Measurements from ENCODE around the gene CCBE1. TPM values are rescaled to one million over a fixed set of nuclear protein-coding genes. Genes with fewer than 3 reads are reported as not detected.

The CCBE1 gene
- total and polyA plus RNA-seq, 9 of the 15 experiments (the other 6 are each of a cell fraction or from before 2014, with no cell fraction given): 0.20 TPM; not detected in 8

DNA sequence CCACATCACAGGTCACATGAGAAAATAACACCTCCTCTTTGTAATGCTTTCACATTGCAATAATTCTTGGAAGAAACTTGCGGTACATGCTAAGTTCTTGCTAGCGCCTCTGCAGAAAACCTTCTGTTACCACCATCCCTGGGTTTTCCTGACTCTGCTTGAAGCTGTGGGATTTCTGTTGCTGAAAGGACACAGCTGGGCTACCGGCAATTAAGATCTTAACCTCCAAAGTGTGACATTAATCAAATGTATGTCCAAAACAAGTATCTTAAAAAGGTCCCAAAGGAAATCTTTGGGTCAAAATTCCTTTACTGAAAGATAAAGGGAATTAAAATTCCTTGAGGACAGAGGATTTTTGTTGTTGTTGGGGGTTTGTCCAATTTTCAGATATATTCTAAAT, 7.5 kb downstream of the CCBE1 start:
- BruUV-seq (replicated peaks): no TSS peak
- H3K36me3 ChIP-seq (ENCODE audit: control insufficient read depth, insufficient read depth, low read length): no peaks in the 10 kb centered on the region
- no peak overlapping the region for H3K27ac ChIP-seq (ENCODE audit: extremely low read depth, low read depth, low read length)
- ChIA-PET POLR2A (no interaction called here), CTCF (ENCODE audit: low intra/inter-chr PET ratio) (no interaction called here)
- in situ Hi-C loops (cut with MboI) (no loop called here), intact Hi-C loops (cut with micrococcal nuclease) (no loop called here)
- 0% methylated on average over 3 of the region's 3 CpGs for WGBS (ENCODE audit: insufficient coverage, low coverage, missing lambda C conversion rate)
- H3K79me2 ChIP-seq (ENCODE audit: control insufficient read depth, insufficient read depth, low read length): no peaks in the 10 kb centered on the region
- no peak for DNase-seq (ENCODE audit: extremely low read depth in 1 of 4, low spot score in 3 of 4)
- no peak overlapping the region for H2AFZ ChIP-seq (ENCODE audit: low read depth, low read length)
- H3K4me2 ChIP-seq (ENCODE audit: insufficient read depth, low read length): no peak overlapping the region
- no peak for FAIRE-seq
- no peaks in the 10 kb centered on the region for H3K27me3 ChIP-seq (ENCODE audit: control insufficient read depth in 2 of 2, insufficient read depth in 2 of 2, low read length in 2 of 2)
- no peaks in the 10 kb centered on the region for H3K4me1 ChIP-seq (replicated peaks in 1 of 2; ENCODE audit: control insufficient read depth in 2 of 2, insufficient read depth in 2 of 2, low read length in 2 of 2)
- no peak overlapping the region for H3K9ac ChIP-seq (ENCODE audit: insufficient read depth in 1 of 2, low read depth in 2 of 2, low read length in 2 of 2)
- no peak overlapping the region for H3K4me3 ChIP-seq
- H3K9me1 ChIP-seq (ENCODE audit: control insufficient read depth, insufficient read depth, low read length): no peaks in the 10 kb centered on the region
- ATAC-seq: no peak
- H3K9me3 ChIP-seq (replicated peaks; ENCODE audit: control insufficient read depth, insufficient read depth, low read depth, low read length): no peaks in the 10 kb centered on the region
- H4K20me1 ChIP-seq (replicated peaks; ENCODE audit: control insufficient read depth, insufficient read depth, low read length): no peaks in the 10 kb centered on the region
- TF ChIP-seq SNIP1 (IDR thresholded peaks at IDR 0.05; ENCODE audit: low read depth) (no peak), SAFB2 (IDR thresholded peaks at IDR 0.05; ENCODE audit: borderline replicate concordance, low read depth, low read length, severe bottlenecking) (no peak), ZNF165 (CRISPR knock-in tag; IDR thresholded peaks at IDR 0.05; ENCODE audit: borderline replicate concordance) (no peak), E2F5 (CRISPR knock-in tag; IDR thresholded peaks at IDR 0.05) (no peak), STAG1 (CRISPR knock-in tag; IDR thresholded peaks at IDR 0.05; ENCODE audit: borderline replicate concordance) (no peak), NFE2L1 (tag; IDR thresholded peaks at IDR 0.05; ENCODE audit: borderline replicate concordance, low read depth) (no peak), ATF7 (IDR thresholded peaks at IDR 0.05) (no peak), ZNF444 (CRISPR knock-in tag; IDR thresholded peaks at IDR 0.05) (no peak), TAL1 (IDR thresholded peaks at IDR 0.05) (no peak), TGIF2 (CRISPR knock-in tag; IDR thresholded peaks at IDR 0.05) (no peak), ZNF274 (IDR thresholded peaks at IDR 0.05; ENCODE audit: borderline replicate concordance, low read depth, low read length) (no peak), RBM14 (IDR thresholded peaks at IDR 0.05; ENCODE audit: borderline replicate concordance, insufficient read depth, low read depth, low read length) (no peak), ZNF717 (CRISPR knock-in tag; IDR thresholded peaks at IDR 0.05) (no peak), ZMIZ1 (IDR thresholded peaks at IDR 0.05; ENCODE audit: low read depth in 2 of 2, low read length in 2 of 2) (no peak)
- TF ChIP-seq, protein P1, sequence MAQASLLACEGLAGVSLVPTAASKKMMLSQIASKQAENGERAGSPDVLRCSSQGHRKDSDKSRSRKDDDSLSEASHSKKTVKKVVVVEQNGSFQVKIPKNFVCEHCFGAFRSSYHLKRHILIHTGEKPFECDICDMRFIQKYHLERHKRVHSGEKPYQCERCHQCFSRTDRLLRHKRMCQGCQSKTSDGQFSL (CRISPR knock-in tag; IDR thresholded peaks at IDR 0.05): no peak
- TF ChIP-seq, protein P1 (tag; IDR thresholded peaks at IDR 0.05): no peak
- TF ChIP-seq, protein P2, sequence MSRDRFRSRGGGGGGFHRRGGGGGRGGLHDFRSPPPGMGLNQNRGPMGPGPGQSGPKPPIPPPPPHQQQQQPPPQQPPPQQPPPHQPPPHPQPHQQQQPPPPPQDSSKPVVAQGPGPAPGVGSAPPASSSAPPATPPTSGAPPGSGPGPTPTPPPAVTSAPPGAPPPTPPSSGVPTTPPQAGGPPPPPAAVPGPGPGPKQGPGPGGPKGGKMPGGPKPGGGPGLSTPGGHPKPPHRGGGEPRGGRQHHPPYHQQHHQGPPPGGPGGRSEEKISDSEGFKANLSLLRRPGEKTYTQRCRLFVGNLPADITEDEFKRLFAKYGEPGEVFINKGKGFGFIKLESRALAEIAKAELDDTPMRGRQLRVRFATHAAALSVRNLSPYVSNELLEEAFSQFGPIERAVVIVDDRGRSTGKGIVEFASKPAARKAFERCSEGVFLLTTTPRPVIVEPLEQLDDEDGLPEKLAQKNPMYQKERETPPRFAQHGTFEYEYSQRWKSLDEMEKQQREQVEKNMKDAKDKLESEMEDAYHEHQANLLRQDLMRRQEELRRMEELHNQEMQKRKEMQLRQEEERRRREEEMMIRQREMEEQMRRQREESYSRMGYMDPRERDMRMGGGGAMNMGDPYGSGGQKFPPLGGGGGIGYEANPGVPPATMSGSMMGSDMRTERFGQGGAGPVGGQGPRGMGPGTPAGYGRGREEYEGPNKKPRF (IDR thresholded peaks at IDR 0.05; ENCODE audit: low read depth, low read length): no peak
